ENCODE data around the gene GALNT12.

GALNT12 gene

GRCh38 chr9:98869078-98869745 is 61.7 kb downstream of the GALNT12 start:
- no peaks in the 10 kb centered on the region for H3K36me3 ChIP-seq (ENCODE audit: insufficient read depth, low read depth, low read length)
- no peaks in the 10 kb centered on the region for H3K4me1 ChIP-seq (ENCODE audit: insufficient read depth, low read length)
- no peak overlapping the region for H3K9ac ChIP-seq (ENCODE audit: low read depth, low read length)
- no peaks in the 10 kb centered on the region for H3K9me3 ChIP-seq (ENCODE audit: insufficient read depth, low read depth, low read length)
- no peak overlapping the region for H3K4me3 ChIP-seq (ENCODE audit: low read length)
- H3K27ac ChIP-seq (ENCODE audit: low read length) = no peak overlapping the region
- H3K27me3 ChIP-seq (ENCODE audit: insufficient read depth, low read length) = no peaks in the 10 kb centered on the region; the same call in 1 of the 2 replicates

GRCh38 chr9:98869866-98870265 is 62.4 kb downstream of the GALNT12 start:
- H3K27me3 ChIP-seq (ENCODE audit: insufficient read depth, low read length) = no peaks in the 10 kb centered on the region; the same call in 1 of the 2 replicates
- H3K4me3 ChIP-seq (ENCODE audit: low read length) = no peak overlapping the region
- no peak overlapping the region for H3K27ac ChIP-seq (ENCODE audit: low read length)
- no peaks in the 10 kb centered on the region for H3K36me3 ChIP-seq (ENCODE audit: insufficient read depth, low read depth, low read length)
- H3K9me3 ChIP-seq (ENCODE audit: insufficient read depth, low read depth, low read length) = no peaks in the 10 kb centered on the region
- no peak overlapping the region for H3K9ac ChIP-seq (ENCODE audit: low read depth, low read length)
- no peaks in the 10 kb centered on the region for H3K4me1 ChIP-seq (ENCODE audit: insufficient read depth, low read length)

DNA sequence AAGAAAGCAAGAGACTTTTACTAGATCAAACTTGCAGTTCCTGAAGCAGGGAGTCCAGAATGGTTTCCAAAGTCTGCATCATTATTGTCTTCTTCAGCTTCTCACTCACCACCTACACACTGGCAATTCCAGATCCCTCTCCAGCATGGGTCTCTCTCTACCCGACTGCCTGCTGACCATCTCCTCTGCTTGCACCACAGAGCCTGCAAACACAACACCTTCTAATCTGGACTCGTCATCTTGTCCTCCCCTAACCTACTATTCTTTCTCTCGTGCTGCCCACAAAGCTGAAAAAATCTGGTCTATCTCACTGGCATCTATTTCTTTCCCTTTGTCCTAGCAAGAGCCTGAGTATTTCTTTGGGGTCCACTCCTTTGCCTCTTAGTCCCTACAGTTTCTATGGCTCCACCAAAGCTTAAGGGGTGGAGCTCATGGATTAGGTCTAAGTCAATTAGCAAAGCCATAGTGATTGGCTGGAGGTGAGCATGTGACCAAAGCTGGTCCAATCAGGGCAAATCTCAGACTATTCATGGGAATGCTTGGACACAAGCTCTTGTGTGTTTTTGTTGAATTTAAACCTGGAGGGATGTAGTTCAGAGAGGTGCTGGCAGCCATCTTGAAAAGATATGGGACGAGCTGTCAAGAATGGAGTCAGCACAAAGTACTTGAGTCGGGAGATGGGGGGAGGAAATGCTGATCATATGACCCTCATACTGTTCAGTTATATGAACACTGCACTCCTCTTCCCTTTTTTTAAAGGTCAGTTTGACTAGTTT is 63.5 kb downstream of the GALNT12 start:
- Histone ChIP-seq H3K9me3 (ENCODE audit: insufficient read depth, low read depth, low read length) (no peaks in the 10 kb centered on the region), H3K36me3 (ENCODE audit: insufficient read depth, low read depth, low read length) (no peaks in the 10 kb centered on the region), H3K27ac (ENCODE audit: low read length) (no peak overlapping the region), H3K4me3 (ENCODE audit: low read length) (no peak overlapping the region), H3K4me1 (ENCODE audit: insufficient read depth, low read length) (no peaks in the 10 kb centered on the region), H3K27me3 (ENCODE audit: insufficient read depth, low read length) (no peaks in the 10 kb centered on the region), H3K9ac (ENCODE audit: low read depth, low read length) (no peak overlapping the region)

DNA sequence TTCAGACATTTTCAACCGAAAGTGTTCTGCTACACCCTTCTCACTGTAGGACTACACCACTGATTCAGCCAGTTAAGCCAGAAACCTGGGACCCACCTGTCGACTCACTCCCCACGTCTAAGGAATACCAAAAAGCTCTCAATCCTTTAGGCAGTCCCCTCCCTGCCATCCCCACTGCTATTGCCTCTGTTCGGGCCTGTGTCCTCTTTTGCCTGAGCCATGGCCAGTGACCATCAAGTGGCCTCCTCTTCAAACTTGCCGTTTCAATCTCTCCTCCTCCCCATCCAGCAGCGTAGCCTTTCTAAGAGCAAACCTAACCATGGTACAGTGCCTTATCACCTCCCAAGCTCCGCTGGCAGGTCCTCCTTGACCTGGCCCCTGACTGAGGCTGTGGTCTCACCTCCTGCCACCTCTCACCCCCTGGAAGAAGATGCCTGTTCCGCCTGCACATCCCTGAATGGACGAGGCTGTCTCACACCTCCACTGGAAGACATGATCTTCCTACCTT is 64.1 kb downstream of the GALNT12 start:
- Histone ChIP-seq H3K4me1 (ENCODE audit: insufficient read depth, low read length) (no peaks in the 10 kb centered on the region), H3K36me3 (ENCODE audit: insufficient read depth, low read depth, low read length) (no peaks in the 10 kb centered on the region), H3K9me3 (ENCODE audit: insufficient read depth, low read depth, low read length) (no peaks in the 10 kb centered on the region), H3K27ac (ENCODE audit: low read length) (no peak overlapping the region), H3K9ac (ENCODE audit: low read depth, low read length) (no peak overlapping the region), H3K27me3 (ENCODE audit: insufficient read depth, low read length) (no peaks in the 10 kb centered on the region), H3K4me3 (ENCODE audit: low read length) (no peak overlapping the region)

- Histone ChIP-seq H3K4me1 (ENCODE audit: insufficient read depth, low read length) (no peaks in the 10 kb centered on the region), H3K9me3 (ENCODE audit: insufficient read depth, low read depth, low read length) (no peaks in the 10 kb centered on the region), H3K36me3 (ENCODE audit: insufficient read depth, low read depth, low read length) (no peaks in the 10 kb centered on the region), H3K27ac (ENCODE audit: low read length) (no peak overlapping the region), H3K4me3 (ENCODE audit: low read length) (no peak overlapping the region), H3K9ac (ENCODE audit: low read depth, low read length) (no peak overlapping the region), H3K27me3 (ENCODE audit: insufficient read depth, low read length) (no peaks in the 10 kb centered on the region)
These were observed 66.1 kb downstream of the GALNT12 start for GRCh38 chr9:98873526-98873925.

GRCh38 chr9:98873951-98874371 is 66.5 kb downstream of the GALNT12 start:
- Histone ChIP-seq H3K27me3 (ENCODE audit: insufficient read depth, low read length) (no peaks in the 10 kb centered on the region), H3K4me3 (ENCODE audit: low read length) (no peak overlapping the region), H3K9me3 (ENCODE audit: insufficient read depth, low read depth, low read length) (no peaks in the 10 kb centered on the region), H3K9ac (ENCODE audit: low read depth, low read length) (no peak overlapping the region), H3K36me3 (ENCODE audit: insufficient read depth, low read depth, low read length) (no peaks in the 10 kb centered on the region), H3K27ac (ENCODE audit: low read length) (no peak overlapping the region), H3K4me1 (ENCODE audit: insufficient read depth, low read length) (no peaks in the 10 kb centered on the region)

DNA sequence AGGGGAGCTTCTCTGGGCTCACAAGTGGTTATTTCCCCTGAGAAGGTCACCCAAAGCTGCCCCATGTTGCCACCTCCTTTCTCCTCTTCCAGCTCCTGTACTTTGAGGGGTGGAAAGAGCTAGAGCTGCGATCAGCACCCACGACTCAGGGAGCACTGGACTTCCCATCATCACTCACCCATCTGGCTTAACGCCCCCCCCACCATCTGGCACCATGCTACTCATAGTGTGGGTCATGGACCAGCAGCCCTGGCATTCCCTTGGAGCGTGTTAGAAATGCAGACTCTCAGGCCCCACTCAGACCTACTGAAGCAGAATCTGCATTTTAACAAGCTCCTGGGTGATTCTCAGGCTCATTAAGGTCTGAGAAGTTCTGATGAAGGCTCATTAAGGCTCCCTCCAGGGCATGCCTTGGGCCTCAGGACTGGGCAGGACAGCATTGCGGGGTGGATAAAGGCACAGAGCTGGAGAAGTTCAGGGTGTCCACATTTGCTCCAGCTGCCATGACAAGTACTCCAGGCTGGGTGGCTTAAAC is 67.3 kb downstream of the GALNT12 start:
- Histone ChIP-seq H3K4me1 (ENCODE audit: insufficient read depth, low read length) (no peaks in the 10 kb centered on the region), H3K4me3 (ENCODE audit: low read length) (no peak overlapping the region), H3K9me3 (ENCODE audit: insufficient read depth, low read depth, low read length) (no peaks in the 10 kb centered on the region), H3K27ac (ENCODE audit: low read length) (no peak overlapping the region), H3K9ac (ENCODE audit: low read depth, low read length) (no peak overlapping the region), H3K36me3 (ENCODE audit: insufficient read depth, low read depth, low read length) (no peaks in the 10 kb centered on the region), H3K27me3 (ENCODE audit: insufficient read depth, low read length) (no peaks in the 10 kb centered on the region; the same call in 1 of the 2 replicates)

- Histone ChIP-seq H3K9me3 (ENCODE audit: insufficient read depth, low read depth, low read length) (no peaks in the 10 kb centered on the region), H3K4me3 (ENCODE audit: low read length) (no peak overlapping the region), H3K36me3 (ENCODE audit: insufficient read depth, low read depth, low read length) (no peaks in the 10 kb centered on the region), H3K4me1 (ENCODE audit: insufficient read depth, low read length) (no peaks in the 10 kb centered on the region), H3K27ac (ENCODE audit: low read length) (no peak overlapping the region), H3K9ac (ENCODE audit: low read depth, low read length) (no peak overlapping the region), H3K27me3 (ENCODE audit: insufficient read depth, low read length) (no peaks in the 10 kb centered on the region; the same call in 1 of the 2 replicates)
These were observed 68.1 kb downstream of the GALNT12 start for GRCh38 chr9:98875536-98875935.

DNA sequence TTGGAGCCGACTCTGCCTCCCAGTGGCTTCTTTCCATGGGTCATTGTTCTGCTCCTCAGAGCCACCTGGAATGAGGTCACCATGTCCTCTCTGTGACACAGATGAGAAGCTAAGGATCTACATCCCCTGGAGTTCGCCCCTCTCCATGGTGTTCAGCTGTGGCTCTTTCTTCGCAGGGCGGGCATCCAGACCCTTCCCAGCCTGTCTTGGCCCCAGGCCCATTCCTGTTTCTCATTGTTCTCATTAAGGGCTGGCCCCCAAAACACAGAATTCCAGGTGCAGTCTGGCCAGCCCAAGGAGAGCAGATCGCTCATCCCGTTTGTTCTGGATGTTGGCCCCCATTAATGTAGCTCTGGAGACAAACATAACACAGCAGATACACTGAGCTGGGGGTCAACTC is 69.8 kb downstream of the GALNT12 start:
- no peaks in the 10 kb centered on the region for H3K9me3 ChIP-seq (ENCODE audit: insufficient read depth, low read depth, low read length)
- no peak overlapping the region for H3K4me3 ChIP-seq (ENCODE audit: low read length)
- no peak overlapping the region for H3K9ac ChIP-seq (ENCODE audit: low read depth, low read length)
- no peak overlapping the region for H3K27ac ChIP-seq (ENCODE audit: low read length)
- no peaks in the 10 kb centered on the region for H3K36me3 ChIP-seq (ENCODE audit: insufficient read depth, low read depth, low read length)
- H3K27me3 ChIP-seq (ENCODE audit: insufficient read depth, low read length) = no peaks in the 10 kb centered on the region; the same call in 1 of the 2 replicates
- no peaks in the 10 kb centered on the region for H3K4me1 ChIP-seq (ENCODE audit: insufficient read depth, low read length)

DNA sequence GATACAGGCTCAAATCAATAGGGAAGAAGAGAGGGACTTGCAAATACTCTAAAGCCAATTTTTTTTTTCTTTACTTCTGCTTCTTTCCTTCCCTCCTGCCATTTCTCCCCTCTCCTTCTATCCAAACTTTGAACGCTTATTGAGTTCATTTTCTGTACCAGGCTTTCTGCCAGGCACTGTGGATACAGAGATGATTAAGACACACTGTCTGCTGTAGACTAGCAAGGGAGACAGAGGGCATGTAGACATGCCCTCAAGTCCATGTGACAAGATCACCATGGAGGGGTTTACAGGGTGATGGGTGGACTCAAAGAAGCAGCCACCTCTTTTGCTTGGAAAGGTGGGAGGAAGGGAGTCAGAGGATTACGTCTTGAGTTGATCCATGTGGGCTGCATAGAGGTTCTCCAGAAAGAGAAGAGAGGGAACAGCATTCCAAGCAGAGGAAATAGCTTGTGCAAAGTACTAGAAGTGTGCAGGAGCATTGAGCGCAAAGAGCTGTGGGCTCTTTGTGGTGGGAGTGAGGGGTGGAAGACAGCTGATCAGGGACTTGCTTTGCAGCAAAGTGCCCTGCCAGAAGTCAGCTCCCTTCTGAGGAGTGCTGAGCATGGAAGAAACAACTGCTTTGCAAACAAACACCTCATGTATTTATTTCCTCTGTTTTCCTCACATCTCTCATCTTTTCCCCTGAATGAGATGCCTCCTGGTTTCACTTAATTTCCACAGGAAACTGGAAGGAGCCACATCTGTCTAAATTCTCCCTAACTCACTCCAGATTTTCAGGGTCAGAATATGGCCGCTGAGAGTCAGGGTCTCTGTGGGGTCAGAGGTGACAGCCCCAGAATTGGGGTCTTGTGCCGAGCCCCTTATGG is 71.9 kb downstream of the GALNT12 start:
- H3K4me1 ChIP-seq (ENCODE audit: insufficient read depth, low read length) = no peaks in the 10 kb centered on the region
- H3K4me3 ChIP-seq (ENCODE audit: low read length) = no peak overlapping the region
- H3K9ac ChIP-seq (ENCODE audit: low read depth, low read length) = no peak overlapping the region
- no peaks in the 10 kb centered on the region for H3K36me3 ChIP-seq (ENCODE audit: insufficient read depth, low read depth, low read length)
- no peak overlapping the region for H3K27ac ChIP-seq (ENCODE audit: low read length)
- H3K9me3 ChIP-seq (ENCODE audit: insufficient read depth, low read depth, low read length) = no peaks in the 10 kb centered on the region
- no peaks in the 10 kb centered on the region; the same call in 1 of the 2 replicates for H3K27me3 ChIP-seq (ENCODE audit: insufficient read depth, low read length)

- Histone ChIP-seq H3K9ac (ENCODE audit: low read depth, low read length) (no peak overlapping the region), H3K9me3 (ENCODE audit: insufficient read depth, low read depth, low read length) (no peaks in the 10 kb centered on the region), H3K4me3 (ENCODE audit: low read length) (no peak overlapping the region), H3K27me3 (ENCODE audit: insufficient read depth, low read length) (no peaks in the 10 kb centered on the region; the same call in 1 of the 2 replicates), H3K4me1 (ENCODE audit: insufficient read depth, low read length) (no peaks in the 10 kb centered on the region), H3K27ac (ENCODE audit: low read length) (no peak overlapping the region), H3K36me3 (ENCODE audit: insufficient read depth, low read depth, low read length) (no peaks in the 10 kb centered on the region)
These were observed 72.5 kb downstream of the GALNT12 start for GRCh38 chr9:98879963-98880310.
